Astrocyte of the spinal cord (primary cell): ENCODE results near the gene MRFAP1L1.
"Not testable (repeated sequence)": the region's sequence is repeated elsewhere in the genome, so short reads cannot be mapped to it uniquely, and the experiment has no call there.

Source experiments
- DNase-seq: peaks from one replicate; pipeline ENCODE4 v3.0.0; 2011; ENCODE audit warnings: low read depth, low spot score
- H3K4me3 ChIP-seq: 2 replicates; pipeline ENCODE4 v1.5.1; 2011; ENCODE audit warnings: low read depth, mild to moderate bottlenecking, low read length, moderate library complexity
- in situ Hi-C: cut with HindIII; loops from 2 replicates; pipeline ENCODE4 v1.10.0; 2017; ENCODE audit warnings: low sequenced_read_pairs
- TF ChIP-seq, protein P1 (sequence below): IDR thresholded peaks from 2 replicates; pipeline ENCODE4 v1.5.1; 2012; ENCODE audit warnings: low read depth, mild to moderate bottlenecking, low read length, inconsistent platforms

The MRFAP1L1 gene

DNA sequence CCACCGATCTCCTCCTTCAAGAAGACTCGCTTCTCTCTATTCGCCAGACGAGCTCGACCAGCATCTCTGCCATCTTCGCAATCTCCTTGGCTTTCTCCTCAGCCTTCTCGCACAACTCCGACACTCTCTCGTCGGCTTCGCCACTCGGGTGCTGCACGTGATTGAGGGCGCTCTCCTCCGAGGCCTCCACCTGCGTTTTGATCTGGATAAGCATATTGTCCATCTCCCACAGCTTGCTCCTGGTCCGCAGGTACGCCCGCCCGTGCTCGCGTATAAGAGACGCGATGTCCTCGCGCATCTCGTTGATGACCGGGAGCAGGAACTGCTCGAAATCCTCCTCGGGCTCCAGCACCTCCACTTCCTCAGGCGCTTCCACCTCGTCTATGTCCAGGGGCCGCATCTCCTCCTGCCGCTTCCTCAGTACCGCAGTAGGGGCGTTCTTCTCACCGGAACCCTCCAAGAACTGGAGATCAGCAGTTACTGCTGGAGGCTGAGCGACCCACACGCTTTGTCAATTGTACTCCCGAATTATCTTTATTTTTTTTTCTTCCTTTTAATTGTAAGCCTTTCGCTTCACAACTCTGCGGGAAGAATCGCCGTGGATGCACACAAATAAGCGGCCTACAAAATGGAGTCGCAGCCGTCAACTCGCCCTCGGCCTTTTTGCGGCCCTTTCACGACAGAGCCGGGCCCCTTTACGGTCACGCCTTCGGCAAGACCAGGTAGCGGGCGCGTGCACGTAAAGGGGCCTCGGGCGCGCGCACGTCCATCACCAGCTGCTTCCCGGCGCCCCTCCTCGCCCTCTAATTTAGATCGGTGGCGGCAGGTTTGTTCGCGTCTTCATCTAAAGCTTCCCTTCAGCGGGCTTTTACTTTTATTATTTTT, at the start of gene MRFAP1L1:
Gene MRFAP1L1 (minus strand): TSS at position 636 of the 885 bp plus-strand sequence. CDS start 236 bp downstream, at position 400.
- TF ChIP-seq, protein P1, sequence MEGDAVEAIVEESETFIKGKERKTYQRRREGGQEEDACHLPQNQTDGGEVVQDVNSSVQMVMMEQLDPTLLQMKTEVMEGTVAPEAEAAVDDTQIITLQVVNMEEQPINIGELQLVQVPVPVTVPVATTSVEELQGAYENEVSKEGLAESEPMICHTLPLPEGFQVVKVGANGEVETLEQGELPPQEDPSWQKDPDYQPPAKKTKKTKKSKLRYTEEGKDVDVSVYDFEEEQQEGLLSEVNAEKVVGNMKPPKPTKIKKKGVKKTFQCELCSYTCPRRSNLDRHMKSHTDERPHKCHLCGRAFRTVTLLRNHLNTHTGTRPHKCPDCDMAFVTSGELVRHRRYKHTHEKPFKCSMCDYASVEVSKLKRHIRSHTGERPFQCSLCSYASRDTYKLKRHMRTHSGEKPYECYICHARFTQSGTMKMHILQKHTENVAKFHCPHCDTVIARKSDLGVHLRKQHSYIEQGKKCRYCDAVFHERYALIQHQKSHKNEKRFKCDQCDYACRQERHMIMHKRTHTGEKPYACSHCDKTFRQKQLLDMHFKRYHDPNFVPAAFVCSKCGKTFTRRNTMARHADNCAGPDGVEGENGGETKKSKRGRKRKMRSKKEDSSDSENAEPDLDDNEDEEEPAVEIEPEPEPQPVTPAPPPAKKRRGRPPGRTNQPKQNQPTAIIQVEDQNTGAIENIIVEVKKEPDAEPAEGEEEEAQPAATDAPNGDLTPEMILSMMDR, result no peak
- H3K4me3 ChIP-seq, result peak within 1 kb of the TSS; percentile 72
- in situ Hi-C loops, result no loop called here
- peak; percentile 98 for DNase-seq

GRCh38 chr4:6758728-6759127, 49.1 kb upstream of the MRFAP1L1 start:
- TF ChIP-seq, protein P1, result no peak

DNA sequence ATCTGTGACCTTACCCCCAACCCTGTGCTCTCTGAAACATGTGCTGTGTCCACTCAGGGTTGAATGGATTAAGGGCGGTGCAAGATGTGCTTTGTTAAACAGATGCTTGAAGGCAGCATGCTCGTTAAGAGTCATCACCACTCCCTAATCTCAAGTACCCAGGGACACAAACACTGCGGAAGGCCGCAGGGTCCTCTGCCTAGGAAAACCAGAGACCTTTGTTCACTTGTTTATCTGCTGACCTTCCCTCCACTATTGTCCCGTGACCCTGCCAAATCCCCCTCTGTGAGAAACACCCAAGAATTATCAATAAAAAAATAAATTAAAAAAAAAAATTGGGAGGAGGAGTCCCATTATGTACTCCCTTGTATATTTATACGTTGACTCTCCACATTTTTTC, 46.7 kb upstream of the MRFAP1L1 start:
- DNase-seq, result not testable (repeated sequence)

More at GRCh38 chr4:6758728-6759127, 49.1 kb upstream of the MRFAP1L1 start:
- no peak overlapping the region for H3K4me3 ChIP-seq
- in situ Hi-C loops, result no loop called here
- no peak for DNase-seq

DNA sequence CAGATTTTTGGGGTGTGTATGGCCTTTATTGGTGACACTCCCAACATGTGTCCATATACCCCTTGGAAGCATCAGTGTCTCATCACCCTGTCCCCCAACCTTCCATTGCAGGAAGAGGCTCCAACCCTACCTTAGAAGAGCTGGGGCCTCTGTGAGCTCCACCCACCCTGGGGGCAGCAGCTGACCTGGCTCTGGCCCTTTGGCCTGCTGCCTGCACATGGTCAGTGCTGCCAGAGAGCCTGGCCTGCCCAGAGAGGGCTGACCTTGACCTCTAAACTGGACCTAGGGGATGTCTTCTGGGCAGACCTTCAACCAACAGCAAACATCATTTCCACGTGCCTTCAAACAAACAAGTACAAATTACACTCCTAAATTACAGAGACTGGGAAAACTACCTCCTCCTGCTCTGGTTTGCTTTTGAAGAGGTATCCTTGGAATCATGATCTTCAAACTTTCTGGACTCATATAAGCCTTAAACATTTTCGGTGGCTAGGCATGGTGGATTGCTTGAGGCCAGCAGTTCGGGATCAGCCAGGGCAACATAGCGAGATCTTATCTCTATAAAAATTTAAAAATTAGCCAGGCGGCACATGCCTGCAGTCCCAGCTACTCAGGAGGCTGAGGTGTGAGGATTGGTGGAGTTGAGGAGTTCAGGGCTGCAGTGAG, 45.6 kb upstream of the MRFAP1L1 start:
- H3K4me3 ChIP-seq, result no peak overlapping the region
- TF ChIP-seq, protein P1, result no peak
- no peak for DNase-seq
- in situ Hi-C loops, result no loop called here

More for the DNA sequence above, 46.7 kb upstream of the MRFAP1L1 start:
- H3K4me3 ChIP-seq, in situ Hi-C loops: not testable (repeated sequence)

- TF ChIP-seq, protein P1, result no peak
- no peak overlapping the region for H3K4me3 ChIP-seq
- DNase-seq, result no peak
- in situ Hi-C loops, result no loop called here
These were observed 44.9 kb upstream of the MRFAP1L1 start for GRCh38 chr4:6754481-6755087.

- DNase-seq, result no peak
- in situ Hi-C loops, result no loop called here
- H3K4me3 ChIP-seq, result no peak overlapping the region
- TF ChIP-seq, protein P1, result no peak
These were observed 44.2 kb upstream of the MRFAP1L1 start for GRCh38 chr4:6753891-6754290.
